ENCODE data around the gene HOXA4. TPM values are rescaled to one million over a fixed set of nuclear protein-coding genes. Genes with fewer than 3 reads are reported as not detected.

The HOXA4 gene
- total and polyA plus RNA-seq, 4 experiments from 2014 or later = 0.19 to 0.30 TPM; not detected in 2

- peaks cover 91% of the 10 kb centered on the region for H3K27me3 ChIP-seq (ENCODE audit: insufficient read depth, low read length)
- H3K27me3 Mint-ChIP-seq = peaks cover 75 to 80% of the 10 kb centered on the region in 2 donors
- intact Hi-C loops (cut with micrococcal nuclease) = no loop called here
- no peak overlapping the region for H3K27ac ChIP-seq (ENCODE audit: low read depth, low read length)
- H3K36me3 Mint-ChIP-seq = peaks cover 0 to 3% of the 10 kb centered on the region in 2 donors
- no peaks in the 10 kb centered on the region for H3K36me3 ChIP-seq (ENCODE audit: insufficient read depth, low read length)
- no peak overlapping the region for H3K4me3 ChIP-seq (ENCODE audit: low read length in 2 of 2)
- POLR2A ChIA-PET (ENCODE audit: partially characterized antibody) = interaction anchor here (0.6 to 1.1 kb wide), 2 partner anchors 17 to 376 kb away, joined by 3 read pairs; no protein-coding TSS in a partner anchor
- no peaks in the 10 kb centered on the region for H3K9me3 ChIP-seq (ENCODE audit: control insufficient read depth in 1 of 2, low read length in 2 of 2)
- H3K4me1 Mint-ChIP-seq = peaks cover 30 to 83% (median 49%) of the 10 kb centered on the region in 4 donors
- H3K9me3 Mint-ChIP-seq = peaks cover 0 to 43% (median 0%) of the 10 kb centered on the region in 8 donors
- H3K4me3 Mint-ChIP-seq = peak overlapping the region in 7 of 8 donors; percentile 38 to 88 (median 74)
- H3K4me1 ChIP-seq (ENCODE audit: insufficient read depth, low read length) = peaks cover 54% of the 10 kb centered on the region
- DNase-seq = peak in 2 of 5 donors; percentile 42 to 45
- peak overlapping the region in 5 of 7 donors; percentile 36 to 93 (median 88) for H3K27ac Mint-ChIP-seq
- CTCF ChIA-PET (ENCODE audit: partially characterized antibody) = interaction anchor here (1.1 to 1.5 kb wide), 4 partner anchors 40 to 787 kb away, joined by 3 to 5 read pairs (median 4); no protein-coding TSS in a partner anchor
Measured at GRCh38 chr7:27155816-27156507, 25.4 kb upstream of the HOXA4 start.

GRCh38 chr7:27154901-27155815 lies 24.6 kb upstream of the HOXA4 start:
- no peaks in the 10 kb centered on the region for H3K9me3 ChIP-seq (ENCODE audit: control insufficient read depth in 1 of 2, low read length in 2 of 2)
- H3K27ac Mint-ChIP-seq = peak overlapping the region in 4 of 7 donors; percentile 70 to 91 (median 82)
- no peak overlapping the region for H3K27ac ChIP-seq (ENCODE audit: low read depth, low read length)
- H3K4me3 ChIP-seq (ENCODE audit: low read length in 2 of 2) = no peak overlapping the region
- peaks cover 95% of the 10 kb centered on the region for H3K27me3 ChIP-seq (ENCODE audit: insufficient read depth, low read length)
- H3K36me3 ChIP-seq (ENCODE audit: insufficient read depth, low read length) = no peaks in the 10 kb centered on the region
- POLR2A ChIA-PET (ENCODE audit: partially characterized antibody) = interaction anchor here (0.8 to 1.0 kb wide), 2 partner anchors 11 to 24 kb away, joined by 3 to 4 read pairs; partner anchors contain the start of gene HOXA4
- peaks cover 78 to 82% of the 10 kb centered on the region in 2 donors for H3K27me3 Mint-ChIP-seq
- peaks cover 54% of the 10 kb centered on the region for H3K4me1 ChIP-seq (ENCODE audit: insufficient read depth, low read length)
- CTCF ChIA-PET (ENCODE audit: partially characterized antibody) = interaction anchor here (0.9 to 1.3 kb wide), 4 partner anchors 41 to 786 kb away, joined by 3 read pairs; no protein-coding TSS in a partner anchor
- peaks cover 0 to 43% (median 0%) of the 10 kb centered on the region in 8 donors for H3K9me3 Mint-ChIP-seq
- DNase-seq = no peak
- peaks cover 0 to 3% of the 10 kb centered on the region in 2 donors for H3K36me3 Mint-ChIP-seq
- intact Hi-C loops (cut with micrococcal nuclease) = loop anchor here (5.0 kb wide), 1 partner anchor 1903 kb away; no protein-coding TSS in a partner anchor
- peaks cover 32 to 86% (median 53%) of the 10 kb centered on the region in 4 donors for H3K4me1 Mint-ChIP-seq
- peak overlapping the region; percentile 39 to 88 (median 74) for H3K4me3 Mint-ChIP-seq

GRCh38 chr7:27154369-27154768 lies 23.8 kb upstream of the HOXA4 start:
- Histone ChIP-seq H3K27me3 (ENCODE audit: insufficient read depth, low read length) (peaks cover 94% of the 10 kb centered on the region), H3K27ac (ENCODE audit: low read depth, low read length) (no peak overlapping the region), H3K9me3 (ENCODE audit: control insufficient read depth in 1 of 2, low read length in 2 of 2) (no peaks in the 10 kb centered on the region), H3K4me1 (ENCODE audit: insufficient read depth, low read length) (peaks cover 51% of the 10 kb centered on the region), H3K4me3 (ENCODE audit: low read length in 2 of 2) (no peak overlapping the region), H3K36me3 (ENCODE audit: insufficient read depth, low read length) (no peaks in the 10 kb centered on the region)
- ChIA-PET CTCF (ENCODE audit: partially characterized antibody) (interaction anchor here (0.9 to 1.3 kb wide), 5 partner anchors 8 to 785 kb away, joined by 3 to 4 read pairs (median 3); no protein-coding TSS in a partner anchor), POLR2A (ENCODE audit: partially characterized antibody) (interaction anchor here (0.8 to 1.0 kb wide), 2 partner anchors 12 to 23 kb away, joined by 3 to 4 read pairs; partner anchors contain the start of gene HOXA4)
- Mint-ChIP-seq H3K9me3 (peaks cover 0 to 40% (median 0%) of the 10 kb centered on the region in 8 donors), H3K4me1 (peaks cover 32 to 79% (median 49%) of the 10 kb centered on the region in 4 donors), H3K36me3 (peaks cover 0 to 3% of the 10 kb centered on the region in 2 donors), H3K27me3 (peaks cover 77 to 80% of the 10 kb centered on the region in 2 donors), H3K4me3 (peak overlapping the region in 5 of 8 donors; percentile 49 to 79 (median 69)), H3K27ac (peak overlapping the region in 1 of 7 donors; percentile 88)
- DNase-seq = no peak
- intact Hi-C loops (cut with micrococcal nuclease) = loop anchor here (5.0 kb wide), 1 partner anchor 1902 kb away; no protein-coding TSS in a partner anchor

GRCh38 chr7:27153526-27153925 lies 23.0 kb upstream of the HOXA4 start:
- ChIA-PET CTCF (ENCODE audit: partially characterized antibody) (interaction anchor here (1.0 to 1.2 kb wide), 2 partner anchors 9 to 24 kb away, joined by 3 to 4 read pairs; no protein-coding TSS in a partner anchor), POLR2A (ENCODE audit: partially characterized antibody) (no interaction called here)
- peaks cover 0 to 34% (median 0%) of the 10 kb centered on the region in 8 donors for H3K9me3 Mint-ChIP-seq
- H3K27ac Mint-ChIP-seq = peak overlapping the region in 2 of 7 donors; percentile 42 to 88
- H3K4me1 ChIP-seq (ENCODE audit: insufficient read depth, low read length) = peaks cover 51% of the 10 kb centered on the region
- peaks cover 93% of the 10 kb centered on the region for H3K27me3 ChIP-seq (ENCODE audit: insufficient read depth, low read length)
- H3K36me3 ChIP-seq (ENCODE audit: insufficient read depth, low read length) = no peaks in the 10 kb centered on the region
- peaks cover 0 to 3% of the 10 kb centered on the region in 2 donors for H3K36me3 Mint-ChIP-seq
- no peak overlapping the region for H3K4me3 ChIP-seq (ENCODE audit: low read length in 2 of 2)
- H3K4me1 Mint-ChIP-seq = peaks cover 30 to 74% (median 46%) of the 10 kb centered on the region in 4 donors
- no peaks in the 10 kb centered on the region for H3K9me3 ChIP-seq (ENCODE audit: control insufficient read depth in 1 of 2, low read length in 2 of 2)
- H3K4me3 Mint-ChIP-seq = peak overlapping the region in 3 of 8 donors; percentile 0 to 48 (median 17)
- intact Hi-C loops (cut with micrococcal nuclease) = loop anchor here (5.0 kb wide), 1 partner anchor 1901 kb away; no protein-coding TSS in a partner anchor
- H3K27ac ChIP-seq (ENCODE audit: low read depth, low read length) = no peak overlapping the region
- peaks cover 78 to 79% of the 10 kb centered on the region in 2 donors for H3K27me3 Mint-ChIP-seq
- DNase-seq = no peak

GRCh38 chr7:27152816-27153442 lies 22.4 kb upstream of the HOXA4 start:
- no peak overlapping the region for H3K4me3 ChIP-seq (ENCODE audit: low read length in 2 of 2)
- peaks cover 93% of the 10 kb centered on the region for H3K27me3 ChIP-seq (ENCODE audit: insufficient read depth, low read length)
- Mint-ChIP-seq H3K36me3 (peaks cover 0 to 3% of the 10 kb centered on the region in 2 donors), H3K4me3 (peak overlapping the region in 2 of 8 donors; percentile 17 to 25), H3K27me3 (peaks cover 79 to 80% of the 10 kb centered on the region in 2 donors), H3K4me1 (peaks cover 30 to 74% (median 47%) of the 10 kb centered on the region in 4 donors), H3K9me3 (peaks cover 0 to 34% (median 0%) of the 10 kb centered on the region in 8 donors), H3K27ac (peak overlapping the region in 1 of 7 donors; percentile 88)
- intact Hi-C loops (cut with micrococcal nuclease) = loop anchor here (5.0 kb wide), 1 partner anchor 1901 kb away; no protein-coding TSS in a partner anchor
- H3K36me3 ChIP-seq (ENCODE audit: insufficient read depth, low read length) = no peaks in the 10 kb centered on the region
- CTCF ChIA-PET (ENCODE audit: partially characterized antibody) = interaction anchor here (0.7 to 5.0 kb wide), 2 partner anchors 9 to 26 kb away, joined by 3 to 66 read pairs; no protein-coding TSS in a partner anchor
- no peak for DNase-seq
- POLR2A ChIA-PET (ENCODE audit: partially characterized antibody) = no interaction called here
- H3K9me3 ChIP-seq (ENCODE audit: control insufficient read depth in 1 of 2, low read length in 2 of 2) = no peaks in the 10 kb centered on the region
- H3K4me1 ChIP-seq (ENCODE audit: insufficient read depth, low read length) = peaks cover 51% of the 10 kb centered on the region
- no peak overlapping the region for H3K27ac ChIP-seq (ENCODE audit: low read depth, low read length)
